PC-9 (cell line): ENCODE data around the gene C9orf43. TPM values are rescaled to one million over a fixed set of nuclear protein-coding genes. Genes with fewer than 3 reads are reported as not detected.
"Not testable (repeated sequence)": the region's sequence is repeated elsewhere in the genome, so short reads cannot be mapped to it uniquely, and the experiment has no call there.

Source experiments
- BruUV-seq: library from RNA; stranded (reverse); fragments of 400-500 nt; replicated peaks from 2 replicates; lab custom pipeline; 2021; lab: Mats Ljungman, UMichigan
- CTCF ChIA-PET: fragments of 300-600 bp; sonication (Branson Sonifier 250); formaldehyde crosslinking; loops from one replicate; lab custom pipeline; 2022; ENCODE audit warnings: antibody characterized with exemption; lab: Charles Lee
- POLR2A ChIA-PET: fragments of 300-600 bp; sonication (Branson Sonifier 250); formaldehyde crosslinking; loops from one replicate; lab custom pipeline; 2022; ENCODE audit warnings: antibody characterized with exemption; ENCODE audit not compliant: unreplicated experiment; lab: Charles Lee
- DNase-seq, 2 experiments: peaks; one replicate each; pipeline versions ENCODE4 v3.0.0 to v3.0.0-alpha.2; 2015 to 2022; ENCODE audit warnings: mixed read lengths in 1 of 2
- H2AFZ ChIP-seq: fragments of 200-600 bp; sonication (generic); 2 replicates; pipeline ENCODE4 v1.8.1; 2017; ENCODE audit warnings: antibody characterized with exemption
- H3F3A ChIP-seq: fragments of 200-600 bp; sonication (generic); 2 replicates; pipeline ENCODE4 v1.8.1; 2017; ENCODE audit warnings: antibody characterized with exemption, mild to moderate bottlenecking, low read depth; ENCODE audit not compliant: insufficient read depth
- H3K27ac ChIP-seq: fragments of 200-600 bp; sonication (generic); 2 replicates; pipeline ENCODE4 v1.6.1; 2016; ENCODE audit warnings: mixed run types
- H3K27me3 ChIP-seq: fragments of 200-600 bp; sonication (generic); 2 replicates; pipeline ENCODE4 v1.6.1; 2016; ENCODE audit warnings: low read depth, mixed run types; ENCODE audit not compliant: insufficient read depth
- H3K36me3 ChIP-seq: fragments of 200-600 bp; sonication (generic); 2 replicates; pipeline ENCODE4 v1.6.1; 2016; ENCODE audit warnings: low read depth, mixed run types
- H3K4me1 ChIP-seq: fragments of 200-600 bp; sonication (generic); replicated peaks from 2 replicates; pipeline ENCODE4 v1.6.1; 2016; ENCODE audit warnings: mixed run types; ENCODE audit not compliant: insufficient read depth
- H3K4me2 ChIP-seq: fragments of 200-600 bp; sonication (generic); 2 replicates; pipeline ENCODE4 v1.6.1; 2017; ENCODE audit warnings: mixed run types
- H3K4me3 ChIP-seq: fragments of 200-600 bp; sonication (generic); 2 replicates; pipeline ENCODE4 v1.6.1; 2016; ENCODE audit warnings: mixed run types
- H3K79me2 ChIP-seq: fragments of 200-600 bp; sonication (generic); 2 replicates; pipeline ENCODE4 v1.6.1; 2017; ENCODE audit warnings: low read depth, mixed run types
- H3K9me2 ChIP-seq: fragments of 200-600 bp; sonication (generic); 2 replicates; pipeline ENCODE4 v1.8.1; 2017; ENCODE audit warnings: mild to moderate bottlenecking; ENCODE audit not compliant: insufficient read depth
- H3K9me3 ChIP-seq: fragments of 200-600 bp; sonication (generic); 2 replicates; pipeline ENCODE4 v1.8.1; 2016; ENCODE audit warnings: low read depth; ENCODE audit not compliant: insufficient read depth
- H4K20me1 ChIP-seq: fragments of 200-600 bp; sonication (generic); 2 replicates; pipeline ENCODE4 v1.8.1; 2017; ENCODE audit not compliant: insufficient read depth
- EZH2 ChIP-seq: fragments of 200-600 bp; sonication (generic); IDR thresholded peaks from 2 replicates; pipeline ENCODE4 v1.8.0; 2017; ENCODE audit warnings: antibody characterized with exemption, low read depth
- intact Hi-C: fragments of 100-400 bp; cut with micrococcal nuclease; formaldehyde crosslinking; loops from one replicate; pipeline ENCODE4 v1.10.0; 2022; ENCODE audit not compliant: unreplicated experiment
- total RNA-seq: library from RNA; stranded (reverse); gene quantifications from 2 replicates; pipeline ENCODE4 v1.2.3, GENCODE V29; 2021
- TF ChIP-seq, protein P1 (sequence below): fragments of 200-600 bp; sonication (generic); conservative IDR thresholded peaks from 2 replicates; pipeline ENCODE4 v1.6.1; 2017; ENCODE audit warnings: mixed run types, antibody characterized with exemption, mild to moderate bottlenecking, moderate library complexity

C9orf43 gene
- total RNA-seq, 1 experiment from 2014 or later, result 2.5 TPM

DNA sequence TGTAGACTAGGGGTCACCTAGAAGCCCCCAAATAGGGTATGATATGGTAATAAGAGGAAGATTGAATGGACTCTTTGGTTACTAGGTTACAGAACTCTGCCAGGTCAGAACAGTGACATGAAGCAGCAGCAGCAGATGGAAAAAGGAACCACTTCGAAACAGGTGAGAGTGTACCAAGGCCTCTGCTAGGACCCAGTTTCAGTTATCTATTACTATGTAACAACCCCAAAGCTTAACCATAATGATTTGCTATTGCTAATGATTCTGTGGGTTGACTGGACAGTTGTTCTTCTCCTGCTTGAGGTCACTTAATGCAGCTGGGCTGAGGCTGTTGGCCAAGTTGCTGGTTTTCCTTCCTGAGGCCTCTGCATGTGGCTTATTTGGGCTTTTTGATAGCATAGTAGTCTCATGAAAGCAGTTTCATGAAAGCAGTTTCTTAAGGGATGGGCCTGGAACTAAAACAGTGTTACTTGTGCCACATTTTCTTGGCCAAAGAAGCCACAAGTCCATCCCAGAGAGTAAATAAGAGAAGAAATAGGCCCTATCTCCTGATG, 17.6 kb downstream of the C9orf43 start:
- ChIA-PET POLR2A (no interaction called here), CTCF (no interaction called here)
- no peak overlapping the region for H3K4me2 ChIP-seq
- no peaks in the 10 kb centered on the region for H3K36me3 ChIP-seq
- intact Hi-C loops, result no loop called here
- H3K4me3 ChIP-seq, result no peak overlapping the region
- no peak for DNase-seq
- H2AFZ ChIP-seq, result no peak overlapping the region
- no peaks in the 10 kb centered on the region for H3K9me2 ChIP-seq
- no peaks in the 10 kb centered on the region for H3K4me1 ChIP-seq
- no peaks in the 10 kb centered on the region for H3K79me2 ChIP-seq
- no peaks in the 10 kb centered on the region for H4K20me1 ChIP-seq
- no peak overlapping the region for H3K27ac ChIP-seq
- TF ChIP-seq, protein P1, sequence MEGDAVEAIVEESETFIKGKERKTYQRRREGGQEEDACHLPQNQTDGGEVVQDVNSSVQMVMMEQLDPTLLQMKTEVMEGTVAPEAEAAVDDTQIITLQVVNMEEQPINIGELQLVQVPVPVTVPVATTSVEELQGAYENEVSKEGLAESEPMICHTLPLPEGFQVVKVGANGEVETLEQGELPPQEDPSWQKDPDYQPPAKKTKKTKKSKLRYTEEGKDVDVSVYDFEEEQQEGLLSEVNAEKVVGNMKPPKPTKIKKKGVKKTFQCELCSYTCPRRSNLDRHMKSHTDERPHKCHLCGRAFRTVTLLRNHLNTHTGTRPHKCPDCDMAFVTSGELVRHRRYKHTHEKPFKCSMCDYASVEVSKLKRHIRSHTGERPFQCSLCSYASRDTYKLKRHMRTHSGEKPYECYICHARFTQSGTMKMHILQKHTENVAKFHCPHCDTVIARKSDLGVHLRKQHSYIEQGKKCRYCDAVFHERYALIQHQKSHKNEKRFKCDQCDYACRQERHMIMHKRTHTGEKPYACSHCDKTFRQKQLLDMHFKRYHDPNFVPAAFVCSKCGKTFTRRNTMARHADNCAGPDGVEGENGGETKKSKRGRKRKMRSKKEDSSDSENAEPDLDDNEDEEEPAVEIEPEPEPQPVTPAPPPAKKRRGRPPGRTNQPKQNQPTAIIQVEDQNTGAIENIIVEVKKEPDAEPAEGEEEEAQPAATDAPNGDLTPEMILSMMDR, result no peak
- no peak for TF ChIP-seq EZH2
- H3F3A ChIP-seq, result no peaks in the 10 kb centered on the region
- H3K9me3 ChIP-seq, result no peaks in the 10 kb centered on the region
- no TSS peak for BruUV-seq
- no peaks in the 10 kb centered on the region for H3K27me3 ChIP-seq

DNA sequence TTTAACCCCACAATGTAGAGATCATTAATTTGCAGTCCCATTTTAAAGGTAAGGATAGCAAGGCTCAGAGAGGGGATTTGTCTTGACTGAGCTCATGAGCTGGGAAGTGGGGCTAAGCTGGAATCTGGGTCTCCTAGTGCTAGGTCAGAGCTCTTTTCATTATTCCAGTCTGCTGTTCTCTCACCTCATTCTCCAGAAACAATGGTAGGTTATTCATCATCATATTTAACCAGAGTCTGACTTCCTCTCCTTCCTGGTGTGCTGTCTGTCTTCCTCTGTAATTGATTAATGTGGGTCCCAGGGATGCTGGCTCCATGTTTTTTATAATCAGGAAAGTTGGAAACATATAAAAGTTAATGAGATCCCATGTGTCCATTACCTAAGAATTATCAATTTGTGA, 20.6 kb downstream of the C9orf43 start:
- BruUV-seq, result no TSS peak
- no peaks in the 10 kb centered on the region for H3F3A ChIP-seq
- H3K27ac ChIP-seq, result no peak overlapping the region
- TF ChIP-seq, protein P1, result no peak
- no peak for TF ChIP-seq EZH2
- no peaks in the 10 kb centered on the region for H3K36me3 ChIP-seq
- H3K4me1 ChIP-seq, result no peaks in the 10 kb centered on the region
- H2AFZ ChIP-seq, result no peak overlapping the region
- intact Hi-C loops, result no loop called here
- no peaks in the 10 kb centered on the region for H3K9me2 ChIP-seq
- no peak for DNase-seq
- H3K79me2 ChIP-seq, result no peaks in the 10 kb centered on the region
- no peaks in the 10 kb centered on the region for H3K27me3 ChIP-seq
- no peaks in the 10 kb centered on the region for H3K9me3 ChIP-seq
- ChIA-PET CTCF (no interaction called here), POLR2A (interaction anchor here (0.7 kb wide), 1 partner anchor 222 kb away, joined by 6 read pairs; no protein-coding TSS in a partner anchor)
- no peaks in the 10 kb centered on the region for H4K20me1 ChIP-seq
- H3K4me3 ChIP-seq, result no peak overlapping the region
- H3K4me2 ChIP-seq, result no peak overlapping the region

DNA sequence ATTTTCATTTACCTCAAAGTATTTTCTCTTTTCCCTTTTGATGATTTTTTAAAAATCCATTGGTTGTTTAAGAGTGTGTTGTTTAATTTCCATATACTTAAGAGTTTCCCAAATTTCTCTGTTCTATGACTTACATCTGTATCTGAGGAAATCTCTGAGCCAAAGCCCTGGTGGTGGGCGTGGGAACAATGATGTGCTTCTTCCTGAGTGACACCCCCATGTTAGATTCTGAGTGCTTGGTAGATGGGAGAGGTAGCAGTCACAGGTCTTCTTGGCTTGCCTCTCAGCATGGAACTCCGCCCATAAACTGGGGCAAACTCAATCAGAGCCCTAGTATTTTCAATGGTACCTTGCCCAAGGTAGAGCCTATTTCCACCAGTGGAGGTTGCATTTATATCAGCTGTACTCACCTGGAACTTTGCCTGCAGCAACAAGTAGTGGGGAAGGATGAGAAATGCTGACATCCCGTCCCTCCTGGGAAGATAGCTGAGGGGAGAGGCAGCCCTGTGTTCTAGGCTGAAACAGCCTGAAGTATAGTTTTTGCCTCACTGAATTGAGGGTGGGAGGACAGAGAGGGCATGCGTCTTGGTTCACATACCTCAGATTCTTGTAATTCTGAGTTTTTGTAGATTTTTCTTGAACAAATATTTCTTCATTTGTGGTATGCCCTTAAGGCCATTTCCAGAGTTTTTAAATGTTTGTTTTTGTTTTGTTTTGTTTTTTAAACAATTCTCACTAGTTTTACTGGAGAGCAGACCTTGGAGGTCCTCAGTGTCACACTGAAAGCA, 26.4 kb downstream of the C9orf43 start:
- intact Hi-C loops, result no loop called here
- H3K4me3 ChIP-seq, result no peak overlapping the region
- H3K27me3 ChIP-seq, result no peaks in the 10 kb centered on the region
- no peaks in the 10 kb centered on the region for H3K79me2 ChIP-seq
- no peak for DNase-seq
- H3K9me3 ChIP-seq, result no peaks in the 10 kb centered on the region
- BruUV-seq, result no TSS peak
- no peaks in the 10 kb centered on the region for H4K20me1 ChIP-seq
- no peak overlapping the region for H2AFZ ChIP-seq
- no peaks in the 10 kb centered on the region for H3K36me3 ChIP-seq
- H3F3A ChIP-seq, result 0 out of 2 replicates have a peak, but pooled peaks cover 4% of the 10 kb centered on the region
- no peak overlapping the region for H3K27ac ChIP-seq
- H3K9me2 ChIP-seq, result no peaks in the 10 kb centered on the region
- ChIA-PET CTCF (no interaction called here), POLR2A (no interaction called here)
- no peak overlapping the region; the same call in 1 of the 2 replicates for H3K4me2 ChIP-seq
- TF ChIP-seq EZH2, result no peak
- TF ChIP-seq, protein P1, result no peak
- H3K4me1 ChIP-seq, result no peaks in the 10 kb centered on the region

DNA sequence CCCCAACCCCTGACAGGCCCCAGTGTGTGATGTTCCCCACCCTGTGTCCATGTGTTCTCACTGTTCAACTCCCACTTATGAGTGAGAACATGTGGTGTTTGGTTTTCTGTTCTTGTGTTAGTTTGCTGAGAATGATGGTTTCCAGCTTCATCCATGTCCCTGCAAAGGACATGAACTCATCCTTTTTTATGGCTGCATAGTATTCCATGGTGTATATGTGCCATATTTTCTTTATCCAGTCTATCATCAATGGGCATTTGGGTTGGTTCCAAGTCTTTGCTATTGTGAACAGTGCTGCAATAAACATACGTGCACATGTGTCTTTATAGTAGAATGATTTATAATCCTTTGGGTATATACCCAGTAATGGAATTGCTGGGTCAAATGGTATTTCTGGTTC, 27.2 kb downstream of the C9orf43 start:
- H3K27me3 ChIP-seq, H3F3A ChIP-seq, H3K4me1 ChIP-seq, H4K20me1 ChIP-seq, DNase-seq, intact Hi-C loops, H3K36me3 ChIP-seq, H2AFZ ChIP-seq, H3K27ac ChIP-seq, BruUV-seq, H3K9me2 ChIP-seq, CTCF ChIA-PET, H3K79me2 ChIP-seq, H3K4me2 ChIP-seq, H3K4me3 ChIP-seq, POLR2A ChIA-PET, H3K9me3 ChIP-seq: not testable (repeated sequence)
